Neuronal stem cell (in vitro differentiated cells): ENCODE results near the gene DMD.

Experiments
- DNase-seq: peaks from one replicate; pipeline ENCODE4 v3.0.0-alpha.2; 2013; ENCODE audit warnings: low spot score
- H2AFZ ChIP-seq: one replicate; pipeline ENCODE4 v1.6.1; 2013; ENCODE audit warnings: mild to moderate bottlenecking, low read length, inconsistent platforms
- H2AK5ac ChIP-seq: 2 replicates; pipeline ENCODE4 v1.6.1; 2013; ENCODE audit warnings: low read depth, mild to moderate bottlenecking, inconsistent platforms, low read length, moderate library complexity, mixed read lengths
- H2BK120ac ChIP-seq: 2 replicates; pipeline ENCODE4 v1.6.1; 2013; ENCODE audit warnings: low read depth, mild to moderate bottlenecking, inconsistent platforms, low read length, moderate library complexity, mixed read lengths
- H2BK12ac ChIP-seq: one replicate; pipeline ENCODE4 v1.6.1; 2013; ENCODE audit warnings: low read length, inconsistent platforms
- H2BK15ac ChIP-seq: 2 replicates; pipeline ENCODE4 v1.6.1; 2013; ENCODE audit warnings: mild to moderate bottlenecking, low read length, inconsistent platforms, mixed read lengths
- H2BK5ac ChIP-seq: one replicate; pipeline ENCODE4 v1.6.1; 2013; ENCODE audit warnings: inconsistent platforms, mild to moderate bottlenecking, low read length, moderate library complexity
- H3K14ac ChIP-seq: one replicate; pipeline ENCODE4 v1.6.1; 2013; ENCODE audit warnings: low read length, inconsistent platforms
- H3K18ac ChIP-seq: 2 replicates; pipeline ENCODE4 v1.6.1; 2013; ENCODE audit warnings: low read length, inconsistent platforms
- H3K23ac ChIP-seq: 2 replicates; pipeline ENCODE4 v1.6.1; 2013; ENCODE audit warnings: low read depth, mild to moderate bottlenecking, mixed read lengths, low read length, inconsistent platforms; ENCODE audit not compliant: poor library complexity
- H3K27ac ChIP-seq: replicated peaks from 3 replicates; pipeline ENCODE4 v1.5.1; 2013; ENCODE audit warnings: low read length, inconsistent platforms
- H3K27me3 ChIP-seq, 3 experiments: 2 replicates each; pipeline ENCODE4 v1.6.1; 2013; ENCODE audit warnings: low read length in 3 of 3, mild to moderate bottlenecking in 2 of 3, inconsistent platforms in 1 of 3, low read depth in 1 of 3, mixed read lengths in 1 of 3, moderate library complexity in 1 of 3; ENCODE audit not compliant: control insufficient read depth in 3 of 3, insufficient read depth in 3 of 3
- H3K36me3 ChIP-seq, 2 donors: replicated peaks in 1 of 2; 2 replicates each; pipeline ENCODE4 v1.6.1; 2013; ENCODE audit warnings: low read length in 2 of 2; ENCODE audit not compliant: control insufficient read depth in 2 of 2, insufficient read depth in 2 of 2
- H3K4ac ChIP-seq: 2 replicates; pipeline ENCODE4 v1.6.1; 2013; ENCODE audit warnings: inconsistent platforms, mild to moderate bottlenecking, low read length, moderate library complexity
- H3K4me1 ChIP-seq, 2 donors: 1 replicate in 1 of 2; 2 replicates in 1 of 2; pipeline ENCODE4 v1.6.1; 2013; ENCODE audit warnings: low read length in 2 of 2, low read depth in 1 of 2; ENCODE audit not compliant: control insufficient read depth in 2 of 2, insufficient read depth in 1 of 2
- H3K4me2 ChIP-seq: one replicate; pipeline ENCODE4 v1.6.1; 2013; ENCODE audit warnings: mild to moderate bottlenecking, low read length, inconsistent platforms; ENCODE audit not compliant: insufficient read depth, poor library complexity, severe bottlenecking
- H3K4me3 ChIP-seq, 2 donors: 2 replicates each; pipeline ENCODE4 v1.5.1; 2013; ENCODE audit warnings: low read length in 2 of 2, mild to moderate bottlenecking in 2 of 2, inconsistent platforms in 1 of 2, moderate library complexity in 1 of 2
- H3K79me1 ChIP-seq: one replicate; pipeline ENCODE4 v1.6.1; 2013; ENCODE audit warnings: low read depth, mild to moderate bottlenecking, inconsistent platforms, low read length, moderate library complexity
- H3K9ac ChIP-seq: one replicate; pipeline ENCODE4 v1.6.1; 2013; ENCODE audit warnings: mild to moderate bottlenecking, low read depth, low read length, inconsistent platforms; ENCODE audit not compliant: poor library complexity
- H3K9me3 ChIP-seq, 2 donors: replicated peaks in 1 of 2; 2 replicates each; pipeline versions ENCODE3 to v1.6.1; 2013; ENCODE audit warnings: low read length in 2 of 2, mild to moderate bottlenecking in 2 of 2, inconsistent platforms in 1 of 2, low read depth in 1 of 2, mixed read lengths in 1 of 2, moderate library complexity in 1 of 2; ENCODE audit not compliant: control insufficient read depth in 2 of 2, insufficient read depth in 1 of 2
- H4K8ac ChIP-seq: one replicate; pipeline ENCODE4 v1.6.1; 2013; ENCODE audit warnings: low read depth, mild to moderate bottlenecking, inconsistent platforms, low read length, moderate library complexity
- H4K91ac ChIP-seq: one replicate; pipeline ENCODE4 v1.6.1; 2013; ENCODE audit warnings: low read length, low read depth, mild to moderate bottlenecking, inconsistent platforms; ENCODE audit not compliant: poor library complexity
- WGBS, 2 donors: extraction: QIAGEN DNeasy Blood & Tissue Kit; methylation state at CpG; one replicate each; pipeline ENCODE4 v1.1.7; 2013; ENCODE audit warnings: missing lambda C conversion rate in 2 of 2, mixed read lengths in 1 of 2; ENCODE audit not compliant: insufficient read length in 2 of 2, insufficient replicate concordance in 1 of 2; ENCODE audit errors: extremely low coverage in 2 of 2; 5-methylcytosine and 5-hydroxymethylcytosine counted together

DMD gene

DNA sequence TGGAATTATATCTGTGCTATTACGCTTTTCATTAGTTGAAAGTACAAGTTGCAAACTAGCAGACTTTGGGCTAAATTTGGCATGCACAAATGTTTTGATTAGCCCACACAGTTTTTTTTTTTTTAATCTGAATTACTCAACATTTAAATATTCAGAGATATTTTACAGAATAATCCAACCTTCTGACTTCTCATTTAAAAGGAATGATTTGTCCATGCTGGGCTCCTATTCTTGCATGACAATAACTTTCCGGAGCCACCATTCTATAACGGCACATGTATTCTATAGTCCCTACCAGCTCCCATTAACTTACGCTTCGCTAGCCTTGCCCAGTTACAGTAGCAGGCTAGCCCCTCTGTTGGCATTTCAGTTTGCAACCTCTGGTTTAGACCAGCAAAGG, 1920.2 kb downstream of the DMD start:
- H3K36me3 ChIP-seq, result no peaks in the 10 kb centered on the region
- H2AK5ac ChIP-seq, result no peak overlapping the region
- H3K18ac ChIP-seq, result no peak overlapping the region
- no peak overlapping the region for H3K4me2 ChIP-seq
- H2BK5ac ChIP-seq, result no peak overlapping the region
- H3K23ac ChIP-seq, result no peak overlapping the region
- no peaks in the 10 kb centered on the region for H3K9me3 ChIP-seq
- no peak overlapping the region for H2BK12ac ChIP-seq
- H3K4me3 ChIP-seq, result no peak overlapping the region
- no peak overlapping the region for H4K91ac ChIP-seq
- no peak overlapping the region for H2BK15ac ChIP-seq
- H3K79me1 ChIP-seq, result no peaks in the 10 kb centered on the region
- H3K9ac ChIP-seq, result no peak overlapping the region
- no peak overlapping the region for H4K8ac ChIP-seq
- no peaks in the 10 kb centered on the region for H3K27me3 ChIP-seq
- H2BK120ac ChIP-seq, result no peak overlapping the region
- no peak overlapping the region for H3K14ac ChIP-seq
- DNase-seq, result no peak
- no peak overlapping the region for H3K4ac ChIP-seq
- H3K27ac ChIP-seq, result no peak overlapping the region
- no peak overlapping the region for H2AFZ ChIP-seq
- no CpG with 5 or more reads among the region's 5 CpGs for WGBS, 2 donors
- H3K4me1 ChIP-seq, result no peaks in the 10 kb centered on the region

DNA sequence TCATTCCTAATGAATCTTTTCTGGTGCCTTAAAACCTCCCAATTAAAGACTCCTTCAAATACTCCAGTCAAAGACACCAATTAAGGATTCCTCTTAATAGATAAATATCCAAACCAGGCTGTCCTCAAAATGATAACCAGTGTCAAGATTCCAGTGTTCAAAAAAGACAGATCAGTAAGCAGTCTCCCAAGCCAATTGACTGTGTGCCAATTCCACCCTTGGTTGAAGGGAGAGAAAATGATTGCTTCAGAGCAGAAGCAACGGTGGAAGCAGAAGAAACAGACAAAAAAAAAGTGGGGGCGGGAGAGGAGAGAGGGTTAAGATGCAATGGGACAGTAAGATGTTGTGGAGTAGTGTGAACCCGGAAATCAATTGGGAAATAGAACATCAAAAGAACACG, 1923.5 kb downstream of the DMD start:
- Histone ChIP-seq H3K18ac (no peak overlapping the region), H3K27ac (no peak overlapping the region), H2BK120ac (no peak overlapping the region), H3K14ac (no peak overlapping the region), H2BK12ac (no peak overlapping the region), H3K9ac (no peak overlapping the region), H4K8ac (no peak overlapping the region), H3K36me3 (no peaks in the 10 kb centered on the region), H3K27me3 (no peaks in the 10 kb centered on the region), H3K9me3 (no peaks in the 10 kb centered on the region), H3K4ac (no peak overlapping the region), H3K23ac (no peak overlapping the region), H3K79me1 (no peaks in the 10 kb centered on the region), H4K91ac (no peak overlapping the region), H2AK5ac (no peak overlapping the region), H2BK5ac (no peak overlapping the region), H2AFZ (no peak overlapping the region), H3K4me3 (no peak overlapping the region), H3K4me1 (no peaks in the 10 kb centered on the region), H2BK15ac (no peak overlapping the region), H3K4me2 (no peak overlapping the region)
- WGBS, 2 donors, result no CpG with 5 or more reads among the region's 4 CpGs
- no peak for DNase-seq

DNA sequence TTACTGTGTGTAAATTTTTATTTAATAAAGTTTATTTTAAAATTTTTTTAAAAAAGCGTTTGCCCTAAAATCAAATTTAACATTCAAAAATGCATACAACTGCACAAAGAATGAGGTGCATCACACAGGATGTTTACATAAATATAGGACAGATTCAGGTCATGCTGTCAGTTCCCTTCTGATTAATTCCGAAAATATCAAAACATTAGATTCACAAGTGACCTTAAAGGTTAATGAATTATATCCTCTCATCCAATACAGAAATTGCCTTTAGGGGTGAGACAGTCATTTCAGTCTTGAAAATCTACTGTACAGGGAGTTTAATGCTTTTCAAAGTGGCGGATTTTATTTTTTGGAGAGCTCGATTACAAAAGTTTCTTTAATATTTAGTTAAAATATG, 1930.8 kb downstream of the DMD start:
- no peak for DNase-seq
- Histone ChIP-seq H3K27ac (no peak overlapping the region), H3K4me2 (no peak overlapping the region), H3K79me1 (no peaks in the 10 kb centered on the region), H3K4me1 (no peaks in the 10 kb centered on the region), H3K9ac (no peak overlapping the region), H3K4me3 (no peak overlapping the region), H3K23ac (no peak overlapping the region), H2BK120ac (no peak overlapping the region), H3K4ac (no peak overlapping the region), H3K27me3 (no peaks in the 10 kb centered on the region), H2BK5ac (no peak overlapping the region), H2BK12ac (no peak overlapping the region), H2AK5ac (no peak overlapping the region), H3K9me3 (no peaks in the 10 kb centered on the region), H2AFZ (no peak overlapping the region), H3K36me3 (no peaks in the 10 kb centered on the region), H4K8ac (no peak overlapping the region), H2BK15ac (no peak overlapping the region), H3K18ac (no peak overlapping the region), H4K91ac (no peak overlapping the region), H3K14ac (no peak overlapping the region)
- no CpG with 5 or more reads among the region's 4 CpGs for WGBS, 2 donors

DNA sequence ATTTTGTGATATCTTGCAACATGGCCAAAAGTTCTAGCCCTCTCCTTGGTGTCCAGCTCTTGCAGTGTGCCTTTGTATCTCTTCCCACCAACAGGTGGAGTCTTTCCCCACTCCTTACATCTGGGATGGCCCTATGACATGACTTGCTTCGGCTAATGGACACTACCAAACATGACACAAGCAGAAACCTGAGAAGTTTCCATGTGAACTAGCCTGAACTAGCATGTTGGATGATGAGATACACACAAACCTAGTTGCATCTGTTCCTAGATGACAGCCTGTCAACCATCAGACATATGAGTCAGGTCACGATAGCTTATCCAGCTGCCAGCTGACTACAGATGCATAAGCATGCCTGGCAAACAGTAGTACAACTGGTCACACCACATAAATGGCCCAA, 1932.0 kb downstream of the DMD start:
- no peak overlapping the region for H2BK12ac ChIP-seq
- no peak overlapping the region for H3K23ac ChIP-seq
- no peak overlapping the region for H4K8ac ChIP-seq
- no peak overlapping the region for H2BK15ac ChIP-seq
- DNase-seq, result no peak
- no peaks in the 10 kb centered on the region for H3K36me3 ChIP-seq
- no peak overlapping the region for H2BK5ac ChIP-seq
- H3K4ac ChIP-seq, result no peak overlapping the region
- no peak overlapping the region for H3K4me2 ChIP-seq
- no peaks in the 10 kb centered on the region for H3K27me3 ChIP-seq
- H2AK5ac ChIP-seq, result no peak overlapping the region
- H3K14ac ChIP-seq, result no peak overlapping the region
- no peaks in the 10 kb centered on the region for H3K79me1 ChIP-seq
- H3K9ac ChIP-seq, result no peak overlapping the region
- no peaks in the 10 kb centered on the region for H3K4me1 ChIP-seq
- no peak overlapping the region for H3K27ac ChIP-seq
- no peak overlapping the region for H3K18ac ChIP-seq
- no peak overlapping the region for H2BK120ac ChIP-seq
- no peak overlapping the region for H3K4me3 ChIP-seq
- H2AFZ ChIP-seq, result no peak overlapping the region
- no peak overlapping the region for H4K91ac ChIP-seq
- H3K9me3 ChIP-seq, result no peaks in the 10 kb centered on the region
- no CpG with 5 or more reads among the region's 2 CpGs for WGBS, 2 donors
